NCI-H2107 treated with DMSO at 0.1 percent for 48 hours (cell line): Measurements from ENCODE around the gene TESK2.

ENCODE experiments used
- DNase-seq: peaks from one replicate; lab custom pipeline; 2025; ENCODE audit not compliant: unreplicated experiment; lab: John Stamatoyannopoulos, UW

TESK2 gene

GRCh38 chr1:45306905-45307304 lies 184.1 kb downstream of the TESK2 start:
- DNase-seq, result no peak

GRCh38 chr1:45306319-45306718 lies 184.6 kb downstream of the TESK2 start:
- DNase-seq, result no peak

- DNase-seq, result no peak
These were observed 185.7 kb downstream of the TESK2 start for GRCh38 chr1:45305231-45305630.

GRCh38 chr1:45304311-45305081 lies 186.5 kb downstream of the TESK2 start:
- DNase-seq, result peak; percentile 72

- peak; percentile 91 for DNase-seq
These were observed 187.2 kb downstream of the TESK2 start for GRCh38 chr1:45303520-45304310.

- DNase-seq, result no peak
These were observed 188.3 kb downstream of the TESK2 start for GRCh38 chr1:45302505-45303150.

GRCh38 chr1:45300669-45300997 lies 190.3 kb downstream of the TESK2 start:
- DNase-seq, result no peak

GRCh38 chr1:45299981-45300668 lies 190.8 kb downstream of the TESK2 start:
- peak; percentile 90 for DNase-seq

- no peak for DNase-seq
These were observed 191.7 kb downstream of the TESK2 start for GRCh38 chr1:45299296-45299695.

- DNase-seq, result no peak
These were observed 193.2 kb downstream of the TESK2 start for GRCh38 chr1:45297666-45298356.
